ENCODE data around the gene AEN. TPM values are rescaled to one million over a fixed set of nuclear protein-coding genes. Genes with fewer than 3 reads are reported as not detected.

AEN gene
- total RNA-seq, 2 experiments from 2014 or later = 32.7 to 33.5 TPM

DNA sequence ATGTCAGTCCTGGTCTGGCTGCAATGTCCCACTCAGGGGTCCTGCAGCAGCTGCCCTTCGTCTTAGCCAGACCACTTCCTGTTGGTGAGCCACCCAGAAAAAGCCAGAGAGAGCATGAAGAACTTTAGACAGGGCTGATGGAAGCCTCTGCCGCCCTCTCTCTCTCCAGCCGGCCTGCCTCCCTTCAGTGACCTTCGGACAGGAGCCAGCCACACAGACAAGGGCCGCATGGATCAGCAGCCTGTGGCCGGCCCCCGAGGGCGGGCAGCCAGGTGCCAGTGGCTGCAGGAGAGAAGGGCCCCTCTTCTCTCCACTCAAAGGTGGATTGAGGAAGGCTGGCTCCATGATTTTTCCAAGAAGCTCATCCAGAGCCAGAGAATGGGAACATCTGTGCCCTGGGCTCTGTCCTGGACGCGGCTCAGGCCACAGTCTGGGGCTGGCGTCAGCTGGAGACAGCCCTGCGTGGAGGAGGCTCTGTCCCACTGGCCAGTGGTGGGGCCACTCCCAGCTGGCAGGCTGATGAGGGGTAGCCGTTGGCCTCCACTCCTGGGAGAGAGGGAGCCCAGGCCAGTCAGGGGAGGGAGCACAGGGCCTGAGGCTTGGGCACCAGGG lies 60.6 kb downstream of the AEN start:
- Mint-ChIP-seq H3K36me3 (ENCODE audit: low read depth) (no peaks in the 10 kb centered on the region), H3K9me3 (no peaks in the 10 kb centered on the region), H3K27me3 (peaks cover 7% of the 10 kb centered on the region), H3K27ac (no peak overlapping the region), H3K4me1 (peaks cover 4% of the 10 kb centered on the region), H3K4me3 (no peak overlapping the region)
- ChIA-PET CTCF (no interaction called here), POLR2A (no interaction called here)
- no peak for DNase-seq

Other genes with a start within 250 kb of the AEN start
- gene MRPL46, start 154.0 kb upstream of the AEN start, total RNA-seq = 10 to 100 TPM; 20.3 to 23.9 TPM
- 10 to 100 TPM; 48.5 to 50.3 TPM for gene MRPS11, start 153.6 kb upstream of the AEN start, total RNA-seq
- 1 to 10 TPM; 3.0 to 3.3 TPM for gene DET1, start 74.7 kb upstream of the AEN start, total RNA-seq
- gene ISG20, start 17.7 kb downstream of the AEN start, total RNA-seq = 100 to 1,000 TPM; 337 to 338 TPM
- not detected for gene ACAN, start 182.1 kb downstream of the AEN start, total RNA-seq

Data from activated CD4-positive, alpha-beta memory T cell treated with anti-CD3 and anti-CD28 coated beads, Interleukin-2, amount 10 ng/mL, durations not matched to agents 7 days and 5 days (primary cell).